Renal pelvis (tissue), 12 donors: ENCODE measurements around the gene PTGIS. TPM values are rescaled to one million over a fixed set of nuclear protein-coding genes. Genes with fewer than 3 reads are reported as not detected.
"Not testable (repeated sequence)": the region's sequence is repeated elsewhere in the genome, so short reads cannot be mapped to it uniquely, and the experiment has no call there.

Experiments
- DNase-seq: peaks from one replicate; pipeline ENCODE4 v3.0.0-alpha.2; 2013
- long read RNA-seq, 16 experiments: transcript quantifications; one replicate each; lab custom pipeline, GENCODE V29; 2026
- polyA plus RNA-seq, 3 donors: library from polyadenylated mRNA; unstranded; fragments of 120-200 nt; gene quantifications; one replicate each; pipeline ENCODE4 v1.2.1, GENCODE V29; 2013; ENCODE audit not compliant: insufficient read length in 3 of 3

PTGIS gene
- 10 to 100 TPM; 29.5 to 34.6 (median 32.9) TPM for polyA plus RNA-seq
- long read RNA-seq, donor 1, full-length matches to known transcripts, result 1 of 1 reads
- long read RNA-seq, donor 1, partial matches to known transcripts, result 0 of 1 reads
- long read RNA-seq, donor 1, other reads (novel, unspliced or antisense), result 0 of 1 reads
- long read RNA-seq, donor 2, full-length matches to known transcripts, result 6 of 6 reads
- long read RNA-seq, donor 2, partial matches to known transcripts, result 0 of 6 reads
- long read RNA-seq, donor 2, other reads (novel, unspliced or antisense), result 0 of 6 reads
- long read RNA-seq, donor 3, full-length matches to known transcripts, result 1 of 1 reads
- long read RNA-seq, donor 3, partial matches to known transcripts, result 0 of 1 reads
- long read RNA-seq, donor 3, other reads (novel, unspliced or antisense), result 0 of 1 reads
- long read RNA-seq, donor 4, full-length matches to known transcripts, result 3 of 3 reads
- long read RNA-seq, donor 4, partial matches to known transcripts, result 0 of 3 reads
- long read RNA-seq, donor 4, other reads (novel, unspliced or antisense), result 0 of 3 reads
- long read RNA-seq, donor 5, result 0 reads
- long read RNA-seq, donor 6, full-length matches to known transcripts, result 1 of 1 reads
- long read RNA-seq, donor 6, partial matches to known transcripts, result 0 of 1 reads
- long read RNA-seq, donor 6, other reads (novel, unspliced or antisense), result 0 of 1 reads
- long read RNA-seq, donor 7, full-length matches to known transcripts, result 5 of 13 reads
- long read RNA-seq, donor 7, partial matches to known transcripts, result 8 of 13 reads
- long read RNA-seq, donor 7, other reads (novel, unspliced or antisense), result 0 of 13 reads
- long read RNA-seq, donor 8, full-length matches to known transcripts, result 9 of 56 reads
- long read RNA-seq, donor 8, partial matches to known transcripts, result 47 of 56 reads
- long read RNA-seq, donor 8, other reads (novel, unspliced or antisense), result 0 of 56 reads
- long read RNA-seq, donor 9, full-length matches to known transcripts, result 2 of 12 reads
- long read RNA-seq, donor 9, partial matches to known transcripts, result 10 of 12 reads
- long read RNA-seq, donor 9, other reads (novel, unspliced or antisense), result 0 of 12 reads
- long read RNA-seq, donor 10, full-length matches to known transcripts, result 3 of 28 reads
- long read RNA-seq, donor 10, partial matches to known transcripts, result 25 of 28 reads
- long read RNA-seq, donor 10, other reads (novel, unspliced or antisense), result 0 of 28 reads
- long read RNA-seq, donor 11, full-length matches to known transcripts, result 1 of 1 reads
- long read RNA-seq, donor 11, partial matches to known transcripts, result 0 of 1 reads
- long read RNA-seq, donor 11, other reads (novel, unspliced or antisense), result 0 of 1 reads
- long read RNA-seq, donor 12, full-length matches to known transcripts, result 2 of 2 reads
- long read RNA-seq, donor 12, partial matches to known transcripts, result 0 of 2 reads
- long read RNA-seq, donor 12, other reads (novel, unspliced or antisense), result 0 of 2 reads
- long read RNA-seq, donor 13, result 0 reads
- long read RNA-seq, donor 14, full-length matches to known transcripts, result 2 of 28 reads
- long read RNA-seq, donor 14, partial matches to known transcripts, result 26 of 28 reads
- long read RNA-seq, donor 14, other reads (novel, unspliced or antisense), result 0 of 28 reads
- long read RNA-seq, donor 15, full-length matches to known transcripts, result 2 of 2 reads
- long read RNA-seq, donor 15, partial matches to known transcripts, result 0 of 2 reads
- long read RNA-seq, donor 15, other reads (novel, unspliced or antisense), result 0 of 2 reads
- long read RNA-seq, donor 16, full-length matches to known transcripts, result 3 of 3 reads
- long read RNA-seq, donor 16, partial matches to known transcripts, result 0 of 3 reads
- long read RNA-seq, donor 16, other reads (novel, unspliced or antisense), result 0 of 3 reads

GRCh38 chr20:49567421-49568277 is at the start of gene PTGIS:
Gene PTGIS (minus strand): TSS chr20:49568137. CDS start chr20:49568116, 21 bp downstream.
- DNase-seq, result no peak

- not testable (repeated sequence) for DNase-seq
Measured at GRCh38 chr20:49617394-49617793, 49.5 kb upstream of the PTGIS start.

- no peak for DNase-seq
Measured at GRCh38 chr20:49616154-49617007, 48.4 kb upstream of the PTGIS start.

GRCh38 chr20:49615401-49616153 is 47.6 kb upstream of the PTGIS start:
- DNase-seq, result no peak

GRCh38 chr20:49615051-49615400 is 47.1 kb upstream of the PTGIS start:
- not testable (repeated sequence) for DNase-seq

GRCh38 chr20:49614338-49615050 is 46.6 kb upstream of the PTGIS start:
- DNase-seq, result no peak

GRCh38 chr20:49612127-49612738 is 44.3 kb upstream of the PTGIS start:
- no peak for DNase-seq

- DNase-seq, result not testable (repeated sequence)
Measured at GRCh38 chr20:49611539-49612126, 43.7 kb upstream of the PTGIS start.

- no peak for DNase-seq
Measured at GRCh38 chr20:49610691-49611538, 43.0 kb upstream of the PTGIS start.

GRCh38 chr20:49608752-49609670 is 41.1 kb upstream of the PTGIS start:
- no peak for DNase-seq

GRCh38 chr20:49607568-49607967 is 39.6 kb upstream of the PTGIS start:
- DNase-seq, result no peak

GRCh38 chr20:49603209-49603627 is 35.3 kb upstream of the PTGIS start:
- no peak for DNase-seq

- DNase-seq, result no peak
Measured at GRCh38 chr20:49602345-49603208, 34.6 kb upstream of the PTGIS start.
